Measurements from ENCODE around the gene LPIN2. TPM values are rescaled to one million over a fixed set of nuclear protein-coding genes. Genes with fewer than 3 reads are reported as not detected.

Gene LPIN2
- total and polyA plus RNA-seq, 2 of the 13 experiments (the other 11 are each of a cell fraction or from before 2014, with no cell fraction given), result 46.0 to 119 TPM

DNA sequence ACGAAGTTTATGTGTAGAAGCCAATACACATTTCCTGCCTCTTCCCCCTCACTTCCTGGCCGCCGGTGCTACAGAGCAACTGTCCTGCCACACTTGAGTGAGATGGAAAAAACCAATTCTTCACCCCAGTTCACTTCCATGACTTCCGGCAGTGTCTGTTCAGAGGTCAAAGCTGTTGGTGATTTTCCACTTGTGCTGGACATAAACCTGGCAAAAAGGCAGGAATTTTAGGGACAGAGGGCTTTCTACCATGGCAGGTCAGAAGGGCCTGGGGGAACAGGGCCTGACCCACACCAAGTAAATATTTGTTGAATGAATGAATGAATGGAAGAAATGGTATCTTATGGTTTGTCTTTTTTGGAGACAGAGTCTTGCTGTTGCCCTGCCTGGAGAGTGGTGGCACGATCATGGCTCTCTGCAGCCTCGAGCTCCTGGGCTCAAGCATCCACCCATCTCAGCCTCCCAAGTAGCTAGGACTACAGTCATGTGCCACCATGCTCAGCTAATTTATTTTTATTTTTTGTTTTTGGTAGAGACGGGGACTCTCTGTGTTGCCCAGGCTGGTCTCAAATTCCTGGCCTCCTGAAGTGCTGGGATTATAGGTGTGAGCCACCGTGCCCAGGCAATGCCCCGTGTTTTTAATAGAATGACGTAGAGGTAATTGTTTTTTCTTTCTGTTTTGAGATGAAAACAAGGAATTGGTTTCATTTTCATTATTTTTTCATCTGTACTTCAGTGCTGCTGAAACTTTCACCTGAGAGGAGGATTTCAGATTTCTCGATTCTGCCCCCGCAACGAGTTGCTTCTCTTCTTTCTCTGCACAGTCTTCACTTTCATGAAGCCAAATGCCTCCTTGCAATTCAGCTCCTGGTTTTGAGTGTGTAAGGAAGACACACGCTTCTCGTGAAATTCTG lies 48.0 kb upstream of the LPIN2 start (continued):
- TF ChIP-seq ZBTB20 (CRISPR knock-in tag; IDR thresholded peaks at IDR 0.05; ENCODE audit: borderline replicate concordance, low read depth) (peak; percentile 94), AKAP8 (CRISPR knock-in tag; IDR thresholded peaks at IDR 0.05) (no peak), FOXK1 (CRISPR knock-in tag; IDR thresholded peaks at IDR 0.05; ENCODE audit: borderline replicate concordance, low read depth) (peak; percentile 62; the same call in 1 of the 2 replicates), HOMEZ (CRISPR knock-in tag; IDR thresholded peaks at IDR 0.05; ENCODE audit: low read depth) (peak; percentile 92), NFKB2 (CRISPR knock-in tag; IDR thresholded peaks at IDR 0.05; ENCODE audit: borderline replicate concordance) (no peak), FOXA1 (IDR thresholded peaks at IDR 0.05) (no peak), FOXA1 (CRISPR knock-in tag; IDR thresholded peaks at IDR 0.05) (peak; percentile 42; the same call in 1 of the 2 replicates), NRL (CRISPR knock-in tag; IDR thresholded peaks at IDR 0.05; ENCODE audit: borderline replicate concordance) (no peak), ZNF432 (CRISPR knock-in tag; IDR thresholded peaks at IDR 0.05; ENCODE audit: borderline replicate concordance) (no peak), ISL2 (CRISPR knock-in tag; IDR thresholded peaks at IDR 0.05) (peak; percentile 60), NAIF1 (CRISPR knock-in tag; IDR thresholded peaks at IDR 0.05; ENCODE audit: borderline replicate concordance) (no peak), HMGA1 (CRISPR knock-in tag; conservative IDR thresholded peaks at IDR 0.05) (no peak), ZNF614 (CRISPR knock-in tag; IDR thresholded peaks at IDR 0.05; ENCODE audit: borderline replicate concordance) (0 out of 2 replicates have a peak, but pooled peaks have one; percentile 66)
- TF ChIP-seq, protein P1, sequence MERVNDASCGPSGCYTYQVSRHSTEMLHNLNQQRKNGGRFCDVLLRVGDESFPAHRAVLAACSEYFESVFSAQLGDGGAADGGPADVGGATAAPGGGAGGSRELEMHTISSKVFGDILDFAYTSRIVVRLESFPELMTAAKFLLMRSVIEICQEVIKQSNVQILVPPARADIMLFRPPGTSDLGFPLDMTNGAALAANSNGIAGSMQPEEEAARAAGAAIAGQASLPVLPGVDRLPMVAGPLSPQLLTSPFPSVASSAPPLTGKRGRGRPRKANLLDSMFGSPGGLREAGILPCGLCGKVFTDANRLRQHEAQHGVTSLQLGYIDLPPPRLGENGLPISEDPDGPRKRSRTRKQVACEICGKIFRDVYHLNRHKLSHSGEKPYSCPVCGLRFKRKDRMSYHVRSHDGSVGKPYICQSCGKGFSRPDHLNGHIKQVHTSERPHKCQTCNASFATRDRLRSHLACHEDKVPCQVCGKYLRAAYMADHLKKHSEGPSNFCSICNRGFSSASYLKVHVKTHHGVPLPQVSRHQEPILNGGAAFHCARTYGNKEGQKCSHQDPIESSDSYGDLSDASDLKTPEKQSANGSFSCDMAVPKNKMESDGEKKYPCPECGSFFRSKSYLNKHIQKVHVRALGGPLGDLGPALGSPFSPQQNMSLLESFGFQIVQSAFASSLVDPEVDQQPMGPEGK (CRISPR knock-in tag; IDR thresholded peaks at IDR 0.05), result no peak; the same call in 1 of the 2 replicates
- TF ChIP-seq, protein P2, sequence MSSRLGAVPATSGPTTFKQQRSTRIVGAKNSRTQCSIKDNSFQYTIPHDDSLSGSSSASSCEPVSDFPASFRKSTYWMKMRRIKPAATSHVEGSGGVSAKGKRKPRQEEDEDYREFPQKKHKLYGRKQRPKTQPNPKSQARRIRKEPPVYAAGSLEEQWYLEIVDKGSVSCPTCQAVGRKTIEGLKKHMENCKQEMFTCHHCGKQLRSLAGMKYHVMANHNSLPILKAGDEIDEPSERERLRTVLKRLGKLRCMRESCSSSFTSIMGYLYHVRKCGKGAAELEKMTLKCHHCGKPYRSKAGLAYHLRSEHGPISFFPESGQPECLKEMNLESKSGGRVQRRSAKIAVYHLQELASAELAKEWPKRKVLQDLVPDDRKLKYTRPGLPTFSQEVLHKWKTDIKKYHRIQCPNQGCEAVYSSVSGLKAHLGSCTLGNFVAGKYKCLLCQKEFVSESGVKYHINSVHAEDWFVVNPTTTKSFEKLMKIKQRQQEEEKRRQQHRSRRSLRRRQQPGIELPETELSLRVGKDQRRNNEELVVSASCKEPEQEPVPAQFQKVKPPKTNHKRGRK (CRISPR knock-in tag; IDR thresholded peaks at IDR 0.05), result no peak
- TF ChIP-seq, protein P3, sequence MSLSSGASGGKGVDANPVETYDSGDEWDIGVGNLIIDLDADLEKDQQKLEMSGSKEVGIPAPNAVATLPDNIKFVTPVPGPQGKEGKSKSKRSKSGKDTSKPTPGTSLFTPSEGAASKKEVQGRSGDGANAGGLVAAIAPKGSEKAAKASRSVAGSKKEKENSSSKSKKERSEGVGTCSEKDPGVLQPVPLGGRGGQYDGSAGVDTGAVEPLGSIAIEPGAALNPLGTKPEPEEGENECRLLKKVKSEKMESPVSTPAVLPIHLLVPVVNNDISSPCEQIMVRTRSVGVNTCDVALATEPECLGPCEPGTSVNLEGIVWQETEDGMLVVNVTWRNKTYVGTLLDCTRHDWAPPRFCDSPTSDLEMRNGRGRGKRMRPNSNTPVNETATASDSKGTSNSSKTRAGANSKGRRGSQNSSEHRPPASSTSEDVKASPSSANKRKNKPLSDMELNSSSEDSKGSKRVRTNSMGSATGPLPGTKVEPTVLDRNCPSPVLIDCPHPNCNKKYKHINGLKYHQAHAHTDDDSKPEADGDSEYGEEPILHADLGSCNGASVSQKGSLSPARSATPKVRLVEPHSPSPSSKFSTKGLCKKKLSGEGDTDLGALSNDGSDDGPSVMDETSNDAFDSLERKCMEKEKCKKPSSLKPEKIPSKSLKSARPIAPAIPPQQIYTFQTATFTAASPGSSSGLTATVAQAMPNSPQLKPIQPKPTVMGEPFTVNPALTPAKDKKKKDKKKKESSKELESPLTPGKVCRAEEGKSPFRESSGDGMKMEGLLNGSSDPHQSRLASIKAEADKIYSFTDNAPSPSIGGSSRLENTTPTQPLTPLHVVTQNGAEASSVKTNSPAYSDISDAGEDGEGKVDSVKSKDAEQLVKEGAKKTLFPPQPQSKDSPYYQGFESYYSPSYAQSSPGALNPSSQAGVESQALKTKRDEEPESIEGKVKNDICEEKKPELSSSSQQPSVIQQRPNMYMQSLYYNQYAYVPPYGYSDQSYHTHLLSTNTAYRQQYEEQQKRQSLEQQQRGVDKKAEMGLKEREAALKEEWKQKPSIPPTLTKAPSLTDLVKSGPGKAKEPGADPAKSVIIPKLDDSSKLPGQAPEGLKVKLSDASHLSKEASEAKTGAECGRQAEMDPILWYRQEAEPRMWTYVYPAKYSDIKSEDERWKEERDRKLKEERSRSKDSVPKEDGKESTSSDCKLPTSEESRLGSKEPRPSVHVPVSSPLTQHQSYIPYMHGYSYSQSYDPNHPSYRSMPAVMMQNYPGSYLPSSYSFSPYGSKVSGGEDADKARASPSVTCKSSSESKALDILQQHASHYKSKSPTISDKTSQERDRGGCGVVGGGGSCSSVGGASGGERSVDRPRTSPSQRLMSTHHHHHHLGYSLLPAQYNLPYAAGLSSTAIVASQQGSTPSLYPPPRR (CRISPR knock-in tag; IDR thresholded peaks at IDR 0.05; ENCODE audit: borderline replicate concordance), result peak; percentile 72; the same call in 1 of the 2 replicates
- TF ChIP-seq, protein P4, sequence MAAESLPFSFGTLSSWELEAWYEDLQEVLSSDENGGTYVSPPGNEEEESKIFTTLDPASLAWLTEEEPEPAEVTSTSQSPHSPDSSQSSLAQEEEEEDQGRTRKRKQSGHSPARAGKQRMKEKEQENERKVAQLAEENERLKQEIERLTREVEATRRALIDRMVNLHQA (CRISPR knock-in tag; IDR thresholded peaks at IDR 0.05), result no peak

Data from HepG2 (cell line).